Uterus (tissue), 2 donors: ENCODE data around the gene ZNF750.

Experiments used
- CTCF ChIP-seq, 4 experiments: fragments of 200-600 bp in 2 of 4; fragments of 450-650 bp in 2 of 4; sonication (generic) in 2 of 4; IDR thresholded peaks; one replicate each; pipeline ENCODE4 v1.5.1; 2016 to 2019; ENCODE audit warnings: antibody characterized with exemption in 4 of 4, mild to moderate bottlenecking in 2 of 4, moderate library complexity in 1 of 4
- POLR2A ChIP-seq, 2 donors: fragments of 450-650 bp; IDR thresholded peaks; one replicate each; pipeline ENCODE4 v1.6.1; 2016; ENCODE audit warnings: antibody characterized with exemption in 2 of 2, mild to moderate bottlenecking in 1 of 2, moderate library complexity in 1 of 2

DNA sequence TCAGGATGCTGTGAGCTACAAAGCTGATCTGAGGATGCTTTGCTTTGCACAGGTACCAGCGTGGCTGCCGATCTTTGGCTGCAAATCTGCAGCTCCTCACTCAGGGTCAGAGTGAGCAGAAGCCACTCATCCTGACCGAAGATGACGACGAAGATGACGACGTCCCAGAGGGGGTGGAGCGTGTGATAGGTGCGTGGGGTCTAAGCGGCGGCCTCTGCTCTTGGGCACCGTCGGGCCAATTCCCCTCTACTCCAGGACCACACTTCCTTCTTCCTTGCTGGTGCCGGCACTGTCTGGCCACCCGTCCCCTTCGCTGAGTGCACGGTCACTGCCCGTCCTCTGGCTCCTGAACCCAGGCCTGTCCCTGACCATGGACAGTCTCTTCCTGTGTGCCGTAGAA, 34.0 kb downstream of the ZNF750 start:
- TF ChIP-seq CTCF (IDR thresholded peaks at IDR 0.05) (no peak), POLR2A (IDR thresholded peaks at IDR 0.05) (no peak)
